Activated naive CD8-positive, alpha-beta T cell treated with anti-CD3 and anti-CD28 coated beads, Interleukin-2, amount 50 U/mL, for 16 hours (primary cell): ENCODE measurements around the gene SPATA46.
"Not testable (repeated sequence)": the region's sequence is repeated elsewhere in the genome, so short reads cannot be mapped to it uniquely, and the experiment has no call there.

ENCODE experiments used
- DNase-seq: peaks from one replicate; pipeline ENCODE4 v3.0.0-alpha.2; 2020; ENCODE audit warnings: low read depth, low spot score

SPATA46 gene

GRCh38 chr1:162357681-162358266 lies 18.9 kb downstream of the SPATA46 start:
- DNase-seq, result no peak

DNA sequence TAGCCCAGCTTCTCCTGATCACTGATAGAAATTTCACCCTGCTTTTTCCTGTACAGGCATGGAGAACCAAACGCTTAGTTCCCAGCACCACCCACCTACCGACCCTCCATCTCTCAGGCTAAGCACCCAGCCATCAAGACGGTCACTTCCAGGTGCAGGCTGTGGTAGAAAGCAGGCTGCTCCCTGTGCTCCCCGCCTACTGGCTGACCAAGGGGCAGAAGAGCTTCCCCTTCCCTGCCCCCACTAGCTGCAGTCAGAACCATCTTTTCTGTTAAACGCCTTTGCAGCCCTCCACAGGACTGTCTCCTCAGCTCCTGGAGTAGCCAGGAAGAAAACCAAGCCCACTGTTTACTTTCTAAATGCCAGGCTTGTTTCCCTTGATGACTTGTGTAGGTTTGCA lies 23.0 kb downstream of the SPATA46 start:
- DNase-seq, result no peak

- no peak for DNase-seq
Observed at GRCh38 chr1:162353078-162353477, 23.6 kb downstream of the SPATA46 start.

- DNase-seq, result not testable (repeated sequence)
Observed at GRCh38 chr1:162351874-162352273, 24.8 kb downstream of the SPATA46 start.

DNA sequence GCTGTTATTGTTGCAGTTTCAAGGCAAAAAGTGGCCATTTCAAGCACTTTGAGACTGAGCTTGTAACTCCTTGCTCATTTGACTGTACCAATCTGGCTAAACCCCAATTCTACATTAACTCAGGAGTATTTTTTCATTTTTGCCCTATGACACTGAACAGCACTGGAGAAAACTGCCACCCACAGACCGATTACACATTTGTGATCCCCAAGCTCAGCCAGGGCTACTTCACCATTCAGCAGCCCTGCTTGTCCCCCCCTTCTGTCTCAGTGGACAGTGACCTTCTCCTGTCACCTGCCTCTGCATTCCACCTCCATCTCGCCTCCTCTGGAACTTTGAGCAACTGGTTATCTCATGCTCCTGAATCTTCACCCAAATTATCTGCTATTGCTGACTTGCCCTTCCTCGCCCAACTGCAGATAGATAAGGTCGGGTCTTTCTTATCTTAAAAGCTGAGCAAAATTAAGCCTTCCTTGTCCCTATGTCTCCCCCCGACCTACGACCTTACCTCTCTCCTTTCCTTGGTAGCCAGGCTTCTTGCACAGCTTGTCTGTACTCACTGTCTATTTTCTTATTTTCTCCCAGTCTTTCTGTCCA lies 25.3 kb downstream of the SPATA46 start:
- DNase-seq, result no peak

DNA sequence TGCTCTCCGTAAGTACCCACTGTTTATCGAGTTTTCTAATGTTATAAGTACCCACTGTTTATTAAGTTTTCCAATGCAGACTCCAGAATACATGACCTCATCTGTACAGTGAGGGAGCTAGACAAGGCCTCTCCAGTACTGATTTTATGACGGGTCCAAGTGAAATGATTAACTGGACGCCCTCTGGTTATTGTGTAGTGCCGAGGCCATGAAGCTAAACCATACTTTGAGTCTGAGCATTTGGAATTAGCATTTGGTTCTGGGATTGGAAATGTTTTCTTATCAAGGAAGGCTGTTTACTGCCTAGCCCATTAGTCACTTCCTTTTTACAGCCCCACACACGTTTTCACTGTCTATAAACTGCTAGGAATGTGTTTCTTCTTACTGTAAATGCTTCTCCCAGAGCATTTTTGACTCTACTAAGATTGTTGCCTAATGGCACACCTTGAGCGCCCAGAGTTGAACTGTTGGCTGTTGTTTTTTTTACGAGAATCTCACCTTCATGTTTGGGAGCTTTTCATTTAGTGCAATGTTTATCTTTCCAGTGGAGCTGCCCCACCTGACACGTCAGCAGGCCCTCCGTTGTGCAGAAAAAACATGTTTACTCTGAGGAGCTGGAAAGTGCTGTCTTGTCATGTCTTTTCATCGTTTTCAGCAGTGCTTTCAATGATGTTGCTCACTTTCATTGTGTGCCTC lies 26.9 kb downstream of the SPATA46 start:
- no peak for DNase-seq

DNA sequence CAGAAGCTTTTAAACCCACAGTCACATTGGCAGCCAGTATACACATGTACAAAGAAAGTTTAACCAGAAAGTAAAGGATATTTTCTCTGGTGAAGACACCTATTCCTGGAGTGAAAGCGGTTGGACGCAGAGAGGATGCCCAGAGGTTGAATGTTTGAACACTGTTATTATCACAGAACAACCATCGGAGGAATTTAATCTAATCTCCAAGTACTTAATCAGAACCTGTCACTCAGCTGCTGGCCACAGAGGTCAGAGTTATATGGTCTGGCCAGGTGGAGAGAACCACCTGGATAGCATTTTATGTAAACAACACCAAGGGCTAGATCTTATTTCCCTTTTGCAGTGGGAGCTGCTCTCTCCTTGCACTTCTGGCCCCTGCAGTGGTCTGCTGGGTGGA lies 29.4 kb downstream of the SPATA46 start:
- DNase-seq, result no peak

- DNase-seq, result no peak
Observed at GRCh38 chr1:162343470-162343869, 33.2 kb downstream of the SPATA46 start.

- DNase-seq, result no peak
Observed at GRCh38 chr1:162342452-162342983, 34.1 kb downstream of the SPATA46 start.

- no peak for DNase-seq
Observed at GRCh38 chr1:162336621-162337285, 39.9 kb downstream of the SPATA46 start.

GRCh38 chr1:162335126-162335525 lies 41.5 kb downstream of the SPATA46 start:
- no peak for DNase-seq

GRCh38 chr1:162333991-162334390 lies 42.7 kb downstream of the SPATA46 start:
- no peak for DNase-seq

DNA sequence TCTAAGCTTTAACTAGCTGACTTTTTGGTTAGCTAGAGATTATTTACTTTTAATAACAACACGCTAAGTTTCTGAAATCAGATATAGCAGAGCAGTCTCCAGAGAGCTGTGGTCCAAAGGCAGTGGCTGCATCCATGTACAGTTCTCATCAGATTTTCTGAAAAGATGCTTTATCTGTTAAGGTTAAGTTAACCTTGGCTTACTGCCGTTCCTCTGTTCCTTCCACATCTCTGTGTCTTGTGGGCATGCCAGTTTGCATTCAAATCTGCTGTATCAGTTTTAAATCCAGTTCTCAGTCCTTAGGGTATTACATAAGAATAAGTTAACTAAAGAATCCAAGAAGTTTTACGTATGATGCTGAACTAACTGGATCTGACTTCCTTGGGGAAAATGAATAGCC lies 46.8 kb downstream of the SPATA46 start:
- DNase-seq, result no peak

- DNase-seq, result no peak
Observed at GRCh38 chr1:162328512-162328911, 48.1 kb downstream of the SPATA46 start.

DNA sequence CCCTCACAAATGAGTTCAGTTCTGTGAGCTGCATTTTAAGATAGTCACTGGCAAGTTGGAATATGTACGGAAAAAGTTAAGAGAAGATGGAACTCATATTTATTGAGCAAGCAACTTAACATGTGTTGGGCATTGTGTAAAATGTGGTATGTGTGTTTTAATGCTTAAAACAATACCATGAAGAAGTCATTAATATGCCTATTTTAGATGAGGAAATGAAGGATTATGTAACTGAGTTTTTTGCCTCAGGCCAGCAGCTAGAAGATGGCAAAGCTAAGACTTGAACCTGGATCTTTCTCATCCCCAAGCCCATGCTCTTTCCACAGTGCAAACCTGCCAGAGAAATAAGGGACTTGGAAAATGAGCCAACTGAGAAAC lies 48.9 kb downstream of the SPATA46 start:
- no peak for DNase-seq

DNA sequence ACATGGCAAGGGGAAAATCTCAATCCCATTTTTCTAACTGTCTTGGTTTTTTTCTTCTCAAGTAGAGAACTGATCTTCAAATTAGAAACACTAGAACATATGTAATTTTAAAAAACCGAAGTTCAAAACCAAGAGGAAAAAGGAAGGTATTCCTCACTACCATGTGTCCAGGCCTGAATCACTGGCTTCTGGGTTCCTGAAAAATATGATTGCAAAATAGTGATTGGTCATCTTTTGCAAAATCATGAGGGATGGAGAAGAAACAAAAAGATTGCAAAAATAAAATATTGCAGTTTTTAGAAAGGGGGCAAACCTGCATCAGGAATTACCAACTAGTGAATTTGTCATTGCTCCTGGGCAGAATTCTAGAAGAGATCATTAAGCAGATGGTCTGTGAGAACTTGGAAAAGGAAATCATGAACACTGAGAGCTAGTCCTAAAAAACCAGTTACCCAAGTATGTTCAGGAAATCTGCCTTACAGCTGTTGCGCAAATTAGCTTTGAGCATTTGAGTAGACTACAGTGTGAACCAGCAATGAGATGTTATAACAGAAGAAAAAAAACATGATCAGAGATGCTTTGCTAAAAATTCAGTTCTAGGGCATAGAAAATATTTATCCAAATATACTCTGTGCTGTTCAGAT lies 49.4 kb downstream of the SPATA46 start:
- no peak for DNase-seq

DNA sequence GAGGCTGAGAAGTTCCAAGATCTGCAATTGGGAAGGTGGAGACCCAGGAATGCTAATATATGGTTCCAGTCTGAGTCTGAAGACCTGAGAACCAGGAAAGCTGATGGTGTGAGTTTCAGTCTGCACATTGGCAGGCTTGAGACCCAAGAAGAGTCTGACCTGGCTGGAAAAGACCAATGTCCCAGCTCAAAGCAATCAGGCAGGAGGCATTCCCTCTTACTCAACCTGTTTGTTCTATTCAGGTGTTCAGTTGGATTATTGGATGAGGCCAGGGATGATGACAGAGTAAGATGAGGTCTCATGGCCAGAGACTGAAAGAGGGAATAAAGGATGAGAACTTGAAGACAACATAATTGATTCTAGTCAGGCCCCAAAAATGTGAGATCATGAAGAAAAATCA lies 50.1 kb downstream of the SPATA46 start:
- no peak for DNase-seq

GRCh38 chr1:162324396-162324795 lies 52.3 kb downstream of the SPATA46 start:
- DNase-seq, result no peak
